SIG-M5 treated with dmso at 0.1 percent for 504 hours (cell line): ENCODE results near the gene MRRF.
A peak's percentile ranks its signal among the peaks of the same experiment; 100 is the strongest.

Experiments used
- DNase-seq: peaks from one replicate; lab custom pipeline; 2025; ENCODE audit not compliant: unreplicated experiment; lab: John Stamatoyannopoulos, UW

Gene MRRF

DNA sequence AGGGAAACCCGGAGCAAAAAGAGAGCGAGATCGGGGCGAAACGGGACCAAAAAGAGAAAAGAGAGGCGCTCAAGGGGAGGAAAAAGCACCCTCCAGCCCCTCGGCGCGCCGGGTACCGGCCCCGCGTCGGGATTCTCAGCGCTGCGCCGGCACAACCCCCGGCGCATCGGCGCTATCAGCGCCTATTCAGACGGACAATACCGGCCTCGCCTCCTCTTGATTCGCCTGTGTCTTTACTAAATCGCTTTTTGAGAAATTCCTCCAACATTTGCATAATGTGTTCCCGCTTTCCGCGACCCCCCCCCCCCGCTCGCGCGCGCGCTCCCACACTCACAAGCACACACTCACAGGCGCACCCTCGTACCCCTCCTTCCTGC, 36.5 kb upstream of the MRRF start:
- DNase-seq: no peak

DNA sequence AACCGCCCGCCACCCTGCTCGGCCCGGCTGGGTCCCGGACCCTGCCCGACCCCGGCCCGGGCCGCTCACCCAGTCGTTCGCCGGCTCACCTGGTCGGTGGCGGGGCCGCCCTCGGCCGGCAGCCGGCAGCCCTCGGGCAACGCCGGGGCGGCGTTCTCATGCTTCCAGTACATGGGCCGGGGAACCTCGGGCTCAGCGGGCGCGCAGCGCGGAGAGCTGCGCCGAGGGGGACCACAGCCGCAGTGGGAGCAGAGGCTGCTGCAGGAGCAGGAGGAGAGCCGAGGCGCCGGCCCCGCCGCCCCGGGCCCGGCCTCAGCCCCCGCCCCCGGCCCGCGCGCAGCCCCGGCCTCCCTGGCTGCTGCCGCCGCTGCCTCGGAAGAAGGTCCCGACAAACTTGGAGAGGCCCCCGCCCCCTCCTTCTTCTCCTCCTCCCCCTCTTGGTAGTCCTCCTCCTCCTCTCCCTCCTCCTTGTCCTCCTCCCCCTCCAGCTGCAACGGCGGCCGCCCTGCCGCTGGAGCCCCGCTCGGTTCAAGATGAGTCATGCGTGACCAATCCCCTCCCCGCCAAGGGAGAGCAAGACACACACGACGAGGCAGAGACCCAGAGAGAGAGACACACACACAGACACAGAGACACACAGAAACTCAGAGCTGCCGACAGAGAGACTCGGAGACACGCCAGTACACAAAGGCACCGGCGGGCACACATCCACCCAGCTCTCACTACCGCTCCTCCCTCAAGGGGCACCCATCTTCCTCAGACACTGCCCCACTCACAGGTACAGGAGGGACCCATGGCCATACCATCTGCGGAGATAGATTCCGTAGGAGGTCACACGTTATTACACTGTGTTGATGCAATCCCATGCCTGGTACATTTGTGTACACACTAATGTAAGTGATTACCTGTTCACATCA, 35.9 kb upstream of the MRRF start, which contains the start of gene LHX6:
Gene LHX6 (minus strand): TSS at position 390 of the 917 bp plus-strand sequence. CDS start 217 bp downstream, at position 173.
- DNase-seq: no peak

DNA sequence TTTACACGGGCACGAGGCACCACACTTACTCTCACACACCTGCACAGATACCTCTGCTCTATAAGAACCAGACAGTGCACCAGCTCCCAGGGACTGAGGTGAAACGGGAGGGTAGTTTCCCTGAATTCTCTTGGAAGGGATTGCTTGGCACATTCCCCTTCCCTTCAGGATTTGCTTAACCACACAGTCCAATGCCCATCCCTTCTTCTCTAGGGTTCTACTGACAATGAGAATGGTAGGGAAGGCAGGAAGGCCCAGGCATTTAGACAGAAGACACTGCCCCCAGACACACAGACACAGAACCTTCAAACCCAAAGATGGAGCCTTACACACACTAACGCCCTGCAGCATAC, 35.2 kb upstream of the MRRF start:
- no peak for DNase-seq

DNA sequence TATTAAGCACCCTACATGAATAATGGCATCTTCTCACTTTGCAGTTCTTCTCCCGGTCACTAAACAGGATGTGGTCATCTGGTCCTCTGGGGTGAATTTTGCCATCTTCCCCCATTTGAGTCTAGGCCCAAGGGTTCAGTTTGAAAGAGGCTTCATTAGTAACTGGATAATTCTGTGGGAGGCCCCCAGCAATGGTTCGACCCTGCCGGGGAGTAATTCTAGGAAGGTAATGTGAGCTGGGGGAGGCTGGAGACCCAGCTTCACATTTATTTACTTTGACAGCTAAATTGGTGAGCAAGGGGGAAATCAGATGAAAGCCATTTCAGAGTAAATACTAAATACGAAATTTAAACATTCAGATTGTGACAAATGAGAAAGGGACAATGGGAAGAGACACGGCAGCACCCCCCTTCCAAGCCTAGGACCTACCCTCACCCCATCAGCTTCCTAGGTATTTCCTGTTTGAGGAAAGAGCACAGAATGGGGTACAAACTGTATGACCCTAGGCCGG, 31.8 kb upstream of the MRRF start:
- no peak for DNase-seq

DNA sequence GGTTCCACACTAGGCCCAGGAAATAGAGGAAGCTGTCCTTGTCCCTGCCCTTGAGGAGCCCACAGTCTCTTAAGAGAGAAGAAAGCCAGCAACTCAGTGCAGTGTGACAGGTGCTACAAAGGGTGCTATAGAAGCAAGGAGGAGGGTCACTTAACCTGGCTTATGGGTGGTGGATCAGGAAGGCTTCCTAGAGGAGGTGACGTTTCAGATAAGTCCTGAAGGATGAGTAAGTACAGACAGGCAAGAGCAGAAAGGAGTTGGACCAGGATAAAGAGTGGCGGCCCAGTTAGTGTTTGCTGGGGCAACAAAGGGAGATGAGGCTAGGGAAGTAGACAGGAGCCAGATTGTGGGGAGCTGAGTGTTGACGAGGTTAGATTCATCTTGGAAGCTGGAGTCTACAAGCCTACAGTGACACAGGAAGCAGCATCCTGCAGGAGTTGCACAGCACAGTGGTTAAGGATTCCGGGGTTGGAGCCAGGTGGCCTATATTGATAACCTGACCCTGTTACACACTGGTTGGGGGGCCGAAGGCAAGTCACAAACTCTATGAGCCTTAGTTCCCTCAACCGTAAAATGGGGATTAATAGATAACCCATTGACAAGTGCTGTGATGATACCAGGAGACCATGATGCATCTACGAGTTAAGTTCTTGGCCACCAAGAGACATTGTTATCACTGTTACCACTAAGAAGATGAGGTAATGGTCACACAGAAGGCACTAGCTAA, 30.5 kb upstream of the MRRF start:
- no peak for DNase-seq

DNA sequence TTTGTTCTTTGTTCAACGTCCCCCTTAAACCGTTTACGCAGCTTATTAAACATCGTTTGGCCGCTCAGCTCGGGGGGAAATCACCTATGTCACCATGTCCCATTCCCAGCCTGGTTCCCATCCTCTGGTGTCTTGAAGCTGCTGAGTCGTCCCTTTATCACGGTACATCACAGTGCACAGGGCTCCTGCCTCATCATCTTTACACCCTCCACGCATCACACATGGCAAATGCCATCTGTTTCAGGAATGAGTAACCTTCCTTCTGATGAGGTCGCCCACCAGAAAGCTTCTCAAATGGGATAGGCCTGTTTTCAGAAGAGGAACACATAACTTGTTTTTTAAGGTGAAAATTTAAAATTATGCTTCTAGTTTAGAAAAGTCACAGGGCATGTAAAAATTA, 28.0 kb upstream of the MRRF start:
- DNase-seq: no peak

DNA sequence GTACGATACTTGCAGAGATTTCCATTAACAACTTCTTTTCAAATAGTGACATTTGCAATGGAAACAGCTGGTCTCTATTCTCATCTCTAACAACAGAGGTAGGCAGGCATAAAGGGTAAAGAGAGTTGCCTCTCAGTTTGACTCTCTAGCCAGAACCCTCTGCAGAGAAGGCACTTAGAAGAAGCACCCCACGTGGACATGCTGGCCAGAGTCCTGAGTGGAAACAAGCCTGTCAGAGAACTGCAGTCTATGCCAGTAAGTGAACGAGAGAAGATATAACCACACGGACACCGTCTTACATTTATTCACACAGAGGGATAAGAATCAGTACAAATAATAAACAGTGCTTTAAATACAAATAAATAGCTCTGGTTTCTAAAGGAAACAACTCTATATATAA, 25.0 kb upstream of the MRRF start:
- DNase-seq: no peak

DNA sequence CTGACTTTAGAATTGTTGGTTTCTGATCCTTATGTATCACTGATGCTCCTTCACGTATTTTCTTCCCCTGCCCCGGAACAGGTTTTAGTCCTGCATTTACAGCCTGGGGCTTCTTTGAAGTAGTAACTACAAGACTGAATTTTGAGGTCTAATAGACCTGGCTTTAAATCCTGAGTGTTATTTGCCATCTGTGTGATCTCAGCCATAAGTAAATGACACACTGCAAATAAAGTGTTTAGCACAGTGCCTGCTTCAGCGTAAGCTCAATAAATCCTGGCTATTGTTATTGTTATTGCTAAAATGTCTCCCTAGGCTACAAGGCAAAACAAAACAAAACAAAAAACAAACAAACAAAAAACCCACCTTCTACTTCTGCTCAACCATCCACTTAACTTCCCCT, 20.3 kb upstream of the MRRF start:
- DNase-seq: no peak

DNA sequence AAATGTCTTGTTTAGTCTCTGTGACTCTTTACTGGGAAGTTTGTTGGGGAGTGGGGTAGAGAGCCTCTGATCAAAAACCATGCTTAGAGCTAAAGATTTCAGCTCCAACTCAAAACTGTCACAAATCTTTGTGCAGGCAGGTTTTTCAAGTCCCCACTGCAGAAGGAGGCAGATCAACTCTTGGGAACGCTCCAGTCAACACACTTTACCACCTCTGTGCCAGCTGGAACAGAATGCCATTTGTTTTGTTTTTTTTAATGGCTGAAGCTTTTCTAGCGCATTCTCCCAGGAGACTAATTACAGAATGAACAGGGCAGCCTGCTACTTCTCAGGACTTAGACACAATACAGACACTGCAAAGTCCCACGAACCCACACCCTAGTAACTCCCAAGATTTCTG, 18.0 kb upstream of the MRRF start:
- DNase-seq: no peak

DNA sequence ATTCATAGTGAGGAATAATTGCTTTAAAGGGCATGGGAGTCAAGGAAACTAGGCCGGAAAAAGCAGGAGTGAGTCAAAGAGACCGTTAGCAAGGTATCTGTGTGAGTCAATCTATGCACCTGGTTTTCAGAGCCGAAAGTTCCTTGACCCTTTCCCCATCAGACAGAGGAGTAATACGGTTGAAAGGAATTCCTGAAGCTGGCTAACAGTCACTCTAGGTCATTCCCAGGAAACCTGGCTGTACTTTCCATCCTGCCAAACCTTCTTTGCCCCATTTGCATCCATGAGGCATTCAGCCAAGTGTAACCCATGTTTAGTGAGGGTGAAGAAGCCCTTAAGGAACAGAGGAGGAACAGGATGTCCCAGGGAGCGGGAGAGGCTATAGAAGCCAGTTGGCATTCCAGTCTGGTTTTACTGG, 16.2 kb upstream of the MRRF start:
- no peak for DNase-seq

DNA sequence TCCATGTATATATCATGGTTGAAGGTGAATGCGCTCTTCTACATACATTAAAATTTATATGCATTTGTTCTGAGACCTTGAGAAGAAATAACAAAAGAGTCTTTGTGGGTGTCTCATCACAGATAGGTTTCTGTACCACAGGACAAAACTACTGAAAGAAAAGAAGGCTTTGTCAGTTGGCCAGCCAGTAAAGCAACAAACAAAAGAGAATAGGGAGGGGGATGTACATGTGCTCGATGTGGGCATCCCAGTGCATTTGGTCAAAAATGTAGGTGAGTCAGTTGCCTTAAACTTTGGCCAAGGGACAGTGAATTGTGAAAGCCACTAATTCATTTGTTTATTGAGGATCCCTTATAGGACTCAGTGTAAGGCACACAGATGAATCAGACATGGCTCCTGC, 13.3 kb upstream of the MRRF start:
- DNase-seq: no peak

DNA sequence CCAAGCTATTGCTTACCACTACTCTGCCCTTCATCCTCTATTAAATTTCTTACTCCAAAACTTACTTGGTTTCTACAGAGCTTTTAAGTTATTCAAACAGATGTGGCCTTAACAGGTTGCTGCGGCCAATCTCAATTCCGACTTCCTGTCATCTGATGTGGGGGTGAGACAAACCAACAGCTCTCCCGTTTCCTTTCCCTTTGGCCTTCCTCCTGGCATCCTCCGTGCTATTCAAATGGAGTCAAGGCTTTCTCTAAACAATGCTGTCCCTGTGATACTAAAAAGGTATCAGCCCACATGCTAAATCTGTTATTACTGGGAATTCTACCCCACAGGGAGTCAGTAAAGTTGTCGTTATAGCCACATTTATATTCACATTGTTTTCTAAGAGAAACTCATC, 11.9 kb upstream of the MRRF start:
- no peak for DNase-seq

DNA sequence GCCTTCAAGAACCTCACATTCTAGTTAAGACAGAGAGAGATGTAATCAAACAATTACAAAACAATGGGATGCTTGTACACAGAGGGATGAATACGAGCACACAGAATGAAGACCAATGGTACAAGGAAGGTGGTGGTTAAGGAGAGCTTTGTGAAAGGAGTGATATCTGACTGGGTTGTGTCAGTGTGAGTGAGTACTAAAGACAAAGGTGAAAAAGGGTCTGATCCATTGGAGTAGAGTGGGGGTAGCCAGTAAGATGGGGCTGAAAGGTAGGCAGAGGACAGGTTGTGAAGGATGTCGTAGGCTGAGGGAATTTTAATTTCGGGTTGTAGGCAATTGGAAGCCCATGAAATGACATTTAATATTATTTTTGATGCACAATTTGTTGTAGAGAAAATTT, 9.9 kb upstream of the MRRF start:
- no peak for DNase-seq

DNA sequence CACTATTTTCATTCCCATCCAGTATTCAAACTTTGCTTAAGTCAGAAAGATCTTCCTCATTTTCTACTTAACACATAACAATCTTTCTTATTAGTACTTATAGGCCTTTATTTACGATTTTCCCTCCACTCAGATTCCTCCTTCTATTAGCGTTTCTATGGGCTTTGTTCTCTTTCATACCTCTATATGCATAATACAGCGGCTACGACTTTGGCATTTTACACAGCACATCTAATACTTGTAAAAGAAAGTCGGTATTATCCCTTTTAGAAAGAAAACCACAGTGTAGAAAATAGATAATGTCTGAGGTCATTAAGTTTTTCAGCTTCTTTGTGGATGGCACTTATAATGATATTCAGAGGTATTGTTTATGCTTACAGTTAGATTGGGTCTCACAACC, 8.5 kb upstream of the MRRF start:
- no peak for DNase-seq

DNA sequence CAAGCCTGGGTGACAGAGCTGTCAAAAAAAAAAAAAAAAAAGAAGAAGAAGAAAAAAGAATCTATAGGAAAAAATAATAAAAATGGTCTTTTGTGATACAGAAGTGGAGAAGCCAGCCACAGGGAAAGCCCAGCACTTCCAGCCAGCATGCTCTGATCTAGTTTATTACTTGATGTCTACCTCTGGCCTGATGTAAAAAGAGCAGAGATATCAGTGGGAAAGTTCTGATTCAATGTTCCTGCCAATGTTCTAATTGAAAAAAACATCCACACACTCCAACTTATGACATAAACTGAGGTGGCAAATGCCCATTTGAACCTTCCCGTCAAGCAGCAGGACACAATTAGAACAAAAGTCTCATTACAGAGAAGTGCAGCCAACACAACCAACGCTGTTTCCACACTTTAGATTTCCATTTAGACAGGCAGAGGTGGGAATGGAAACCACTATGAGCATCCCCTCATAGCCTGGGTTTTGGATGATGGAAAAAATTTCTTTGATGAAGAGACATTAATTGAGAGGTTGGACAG, 5.7 kb upstream of the MRRF start:
- DNase-seq: no peak

DNA sequence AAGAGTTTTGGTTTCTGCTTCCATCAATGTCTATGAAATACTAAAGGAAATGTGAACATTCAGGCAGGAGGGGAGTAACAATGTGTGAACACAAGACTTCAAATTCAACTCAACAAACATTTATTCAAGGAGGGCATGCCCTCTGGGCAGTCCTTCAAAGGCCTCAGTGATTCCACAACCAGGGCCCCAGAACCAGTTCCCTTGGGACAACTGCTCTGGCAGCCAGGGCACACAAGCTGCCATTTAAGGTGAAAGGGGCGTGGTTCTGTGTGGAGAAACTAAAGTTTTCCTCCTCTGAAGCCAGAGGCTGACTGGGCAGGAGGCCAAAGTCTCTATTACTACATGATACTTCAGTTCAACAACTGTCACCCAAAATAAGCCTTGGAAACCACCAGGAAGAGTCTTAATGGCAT, 3.2 kb upstream of the MRRF start:
- DNase-seq: peak; percentile 62

DNA sequence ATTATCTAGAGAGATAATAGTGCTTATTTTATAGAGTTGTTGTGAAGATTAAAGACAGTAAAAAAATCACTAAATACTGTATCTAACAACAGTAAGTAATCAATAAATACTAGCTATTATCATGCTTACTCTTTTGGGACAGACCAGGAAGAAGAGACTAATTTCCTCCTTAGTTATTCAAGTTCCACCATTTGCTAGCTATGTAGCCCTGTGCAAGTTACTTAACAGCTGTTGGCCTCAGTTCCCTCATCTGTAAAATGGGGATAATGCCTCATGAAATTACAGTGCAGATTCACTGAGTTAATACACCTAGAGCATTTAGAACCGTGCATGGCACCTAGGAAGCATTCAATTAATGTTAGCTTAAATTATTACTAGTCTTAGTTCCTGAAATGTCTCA, 2.6 kb upstream of the MRRF start:
- DNase-seq: no peak

DNA sequence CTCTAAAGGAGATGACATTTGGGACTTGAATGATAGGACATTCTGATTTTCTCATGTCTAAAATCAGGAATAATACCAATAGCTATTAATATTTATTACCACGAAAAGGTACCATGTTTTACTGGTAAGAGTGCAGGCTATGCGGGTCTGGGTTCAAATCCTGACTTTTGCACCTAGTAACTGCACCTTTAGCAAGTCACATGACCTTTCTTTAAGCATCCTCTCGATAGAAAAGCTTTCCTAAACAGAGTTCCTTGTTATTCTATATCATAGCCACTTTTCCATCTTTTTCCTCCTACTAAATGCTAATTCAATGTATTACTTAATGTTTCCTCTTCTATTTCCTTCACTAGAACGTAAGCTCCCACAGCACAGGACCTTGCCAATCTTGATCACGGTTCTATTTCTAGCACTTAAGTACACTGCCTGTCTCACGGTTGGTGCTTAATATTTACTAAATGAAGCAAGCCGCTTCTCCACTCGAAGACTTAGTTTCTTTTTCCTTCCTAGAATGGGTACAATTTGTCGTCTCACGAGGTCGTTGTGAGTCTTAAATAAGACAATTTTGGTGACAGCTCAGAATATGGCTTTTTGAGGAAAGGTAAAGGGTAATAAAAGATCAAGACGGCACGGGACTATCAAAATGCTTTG, 858 bp upstream of the MRRF start:
- no peak for DNase-seq

DNA sequence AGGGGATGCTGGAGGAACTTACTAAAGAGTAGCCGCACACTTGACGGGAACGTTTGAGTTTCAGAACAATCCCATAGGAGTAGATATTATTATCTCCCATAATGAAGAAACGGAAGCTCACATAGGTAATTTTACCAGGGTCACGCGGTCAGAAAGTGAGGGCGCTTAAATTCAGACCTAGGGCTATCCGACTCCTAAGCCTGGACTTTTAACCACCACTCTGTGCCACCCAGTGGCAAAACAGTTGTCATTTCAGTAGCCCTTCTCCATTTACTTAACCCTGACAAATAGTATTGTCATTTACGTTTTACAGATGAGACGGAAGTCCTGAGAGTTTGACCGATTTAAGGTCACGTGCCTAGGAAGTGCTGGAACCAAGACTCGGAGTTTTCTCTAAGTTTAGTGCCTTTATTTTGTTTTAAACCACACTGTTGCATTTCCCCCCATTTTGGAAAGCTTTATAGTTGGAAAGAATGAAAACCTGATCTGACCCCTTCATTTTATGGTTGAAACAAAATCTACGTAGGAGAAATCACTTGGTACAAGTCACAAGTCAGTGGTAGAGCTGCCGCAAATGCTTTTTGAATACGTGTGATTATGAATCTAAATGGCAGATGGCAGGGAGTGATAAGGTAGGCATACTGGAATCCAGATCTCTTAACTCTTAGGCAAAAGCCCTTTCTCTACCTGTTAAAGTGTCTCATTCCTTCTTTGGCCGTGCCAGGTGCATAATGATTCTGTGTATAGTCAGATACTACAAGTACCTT, 650 bp downstream of the MRRF start:
- DNase-seq: peak; percentile 65

DNA sequence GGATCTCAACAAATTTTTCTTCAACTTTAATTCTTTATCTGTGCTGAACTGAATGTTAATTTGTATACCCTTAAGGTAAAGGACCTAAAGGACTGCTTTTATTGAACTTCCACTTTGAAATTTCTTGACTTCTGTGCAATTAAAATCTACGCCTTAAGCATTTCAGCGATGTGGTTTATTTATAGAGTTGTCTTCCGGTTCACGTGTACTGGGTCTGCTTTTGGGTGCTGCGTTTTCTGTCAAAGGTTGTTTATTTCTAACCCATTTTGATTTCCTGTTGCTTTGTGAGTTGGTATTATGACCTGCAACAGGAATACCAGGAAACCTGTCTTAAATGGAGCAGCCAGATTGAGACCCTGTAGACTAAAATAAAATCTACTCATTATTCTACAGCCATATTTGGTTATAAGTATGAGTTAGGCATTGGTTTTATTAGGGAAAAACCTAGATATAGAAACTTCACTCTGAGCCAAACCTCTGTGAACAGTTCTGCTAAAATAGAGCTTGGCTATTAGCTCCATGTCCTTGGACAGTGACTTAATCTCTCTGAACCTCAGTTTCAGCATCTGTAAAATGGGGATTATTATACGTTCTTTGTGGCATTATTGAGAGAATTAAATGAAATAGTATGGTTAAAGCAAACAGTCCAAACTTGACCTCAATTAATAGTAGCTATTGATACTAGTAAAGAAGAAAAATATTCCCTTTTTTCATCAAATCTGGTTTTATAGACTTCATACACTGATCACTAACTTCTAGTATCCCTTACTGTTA, 3.5 kb downstream of the MRRF start:
- DNase-seq: no peak
